ENCODE results near the gene CYP2A7. TPM values are rescaled to one million over a fixed set of nuclear protein-coding genes. Genes with fewer than 3 reads are reported as not detected.
"Not testable (repeated sequence)": the region's sequence is repeated elsewhere in the genome, so short reads cannot be mapped to it uniquely, and the experiment has no call there.

The CYP2A7 gene
- total RNA-seq, 1 experiment from 2014 or later: not detected

DNA sequence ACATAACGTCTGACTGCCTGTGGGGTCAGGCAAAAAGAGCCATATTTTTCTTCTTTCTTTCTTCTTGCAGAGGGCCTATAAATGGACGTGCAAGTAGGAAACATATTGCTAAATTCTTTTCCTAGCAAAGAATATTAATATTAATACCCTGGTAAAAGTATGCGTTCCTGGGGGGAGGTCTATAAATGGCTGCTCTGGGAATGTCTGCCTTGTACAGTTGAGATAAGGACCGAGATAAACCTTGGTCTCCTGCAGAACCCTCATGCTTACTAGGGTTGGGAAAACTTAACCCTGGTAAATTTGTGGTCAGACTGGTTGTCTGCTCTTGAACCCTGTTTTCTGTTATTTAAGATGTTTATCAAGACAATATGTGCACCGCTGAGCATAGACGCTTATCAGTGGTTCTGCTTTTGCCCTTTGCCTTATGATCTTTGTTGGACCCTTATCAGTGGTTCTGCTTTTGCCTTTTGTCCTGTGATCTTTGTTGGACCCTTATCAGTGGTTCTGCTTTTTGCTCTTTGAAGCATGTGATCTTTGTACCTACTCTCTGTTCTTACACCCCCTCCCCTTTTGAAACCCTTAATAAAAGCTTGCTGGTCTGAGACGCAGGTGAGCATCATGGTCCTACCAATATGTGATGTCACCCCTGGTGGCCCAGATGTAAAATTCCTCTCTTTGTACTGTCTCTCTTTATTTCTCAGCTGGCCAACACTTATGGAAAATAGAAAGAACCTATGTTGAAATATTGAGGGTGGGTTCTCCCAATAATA is 37.7 kb upstream of the CYP2A7 start:
- CTCF ChIA-PET: interaction anchor here (0.6 kb wide), 1 partner anchor 55 kb away, joined by 5 read pairs; no protein-coding TSS in a partner anchor
- H3K36me3 ChIP-seq (ENCODE audit: control insufficient read depth, insufficient read depth, low read length); H3K4me1 ChIP-seq (ENCODE audit: control insufficient read depth, insufficient read depth, low read length); ATAC-seq; DNase-seq (ENCODE audit: low read depth, low spot score); H3K9me3 ChIP-seq (ENCODE audit: control insufficient read depth, insufficient read depth, low read depth, low read length); H3K4me3 ChIP-seq (ENCODE audit: low read depth in 2 of 2, low read length in 2 of 2); H3K27me3 ChIP-seq (ENCODE audit: control insufficient read depth, insufficient read depth, low read length); BruUV-seq (replicated peaks); intact Hi-C loops (cut with micrococcal nuclease; ENCODE audit: unreplicated experiment); in situ Hi-C loops (cut with HindIII; ENCODE audit: low pct_unique_long_range_greater_than_20kb, low sequenced_read_pairs); POLR2A ChIA-PET: not testable (repeated sequence)
- peak overlapping the region; percentile 80 for H3K27ac ChIP-seq (ENCODE audit: low read length)

- CTCF ChIA-PET; H3K27me3 ChIP-seq (ENCODE audit: control insufficient read depth, insufficient read depth, low read length); H3K4me3 ChIP-seq (ENCODE audit: low read depth in 2 of 2, low read length in 2 of 2); BruUV-seq (replicated peaks); H3K4me1 ChIP-seq (ENCODE audit: control insufficient read depth, insufficient read depth, low read length); H3K36me3 ChIP-seq (ENCODE audit: control insufficient read depth, insufficient read depth, low read length); H3K9me3 ChIP-seq (ENCODE audit: control insufficient read depth, insufficient read depth, low read depth, low read length); POLR2A ChIA-PET; intact Hi-C loops (cut with micrococcal nuclease; ENCODE audit: unreplicated experiment); DNase-seq (ENCODE audit: low read depth, low spot score); in situ Hi-C loops (cut with HindIII; ENCODE audit: low pct_unique_long_range_greater_than_20kb, low sequenced_read_pairs); ATAC-seq; H3K27ac ChIP-seq (ENCODE audit: low read length): not testable (repeated sequence)
These were observed 36.3 kb upstream of the CYP2A7 start for GRCh38 chr19:40918303-40918702.

- TF ChIP-seq POLR2AphosphoS5 (IDR thresholded peaks at IDR 0.05; ENCODE audit: low read depth, low read length) (no peak), SIN3A (IDR thresholded peaks at IDR 0.05; ENCODE audit: borderline replicate concordance, insufficient read depth, low read depth, low read length) (no peak), CTCF (IDR thresholded peaks at IDR 0.05) (no peak), TCF7L2 (IDR thresholded peaks at IDR 0.05; ENCODE audit: low read depth, low read length) (no peak), REST (IDR thresholded peaks at IDR 0.05; ENCODE audit: insufficient read depth in 1 of 2, low read depth in 2 of 2, low read length in 1 of 2) (no peak)
- Histone ChIP-seq H3K4me1 (ENCODE audit: control insufficient read depth, insufficient read depth, low read length) (no peaks in the 10 kb centered on the region), H3K9me3 (ENCODE audit: control insufficient read depth, insufficient read depth, low read depth, low read length) (no peaks in the 10 kb centered on the region), H3K27me3 (ENCODE audit: control insufficient read depth, insufficient read depth, low read length) (no peaks in the 10 kb centered on the region), H3K27ac (ENCODE audit: low read length) (no peak overlapping the region), H3K36me3 (ENCODE audit: control insufficient read depth, insufficient read depth, low read length) (no peaks in the 10 kb centered on the region), H3K4me3 (ENCODE audit: low read depth in 2 of 2, low read length in 2 of 2) (no peak overlapping the region)
- ChIA-PET CTCF (no interaction called here), POLR2A (interaction anchor here (0.5 to 0.6 kb wide), 2 partner anchors 130 to 156 kb away, joined by 3 read pairs; no protein-coding TSS in a partner anchor)
- intact Hi-C loops (cut with micrococcal nuclease; ENCODE audit: unreplicated experiment) (no loop called here), in situ Hi-C loops (cut with HindIII; ENCODE audit: low pct_unique_long_range_greater_than_20kb, low sequenced_read_pairs) (no loop called here)
- DNase-seq (ENCODE audit: low read depth, low spot score): no peak
- BruUV-seq (replicated peaks): no TSS peak
- ATAC-seq: no peak
These were observed 26.9 kb upstream of the CYP2A7 start for GRCh38 chr19:40908976-40909375.
